Measurements from ENCODE around the gene LINC01488.

LINC01488 gene

GRCh38 chr11:69510471-69511357 lies 29.3 kb downstream of the LINC01488 start:
- DNase-seq (ENCODE audit: low spot score) = no peak

GRCh38 chr11:69511358-69512055 lies 30.0 kb downstream of the LINC01488 start:
- DNase-seq (ENCODE audit: low spot score) = no peak

- no peak for DNase-seq (ENCODE audit: low spot score)
Measured at GRCh38 chr11:69512136-69512535, 30.7 kb downstream of the LINC01488 start.

GRCh38 chr11:69512790-69513189 lies 31.3 kb downstream of the LINC01488 start:
- no peak for DNase-seq (ENCODE audit: low spot score)

GRCh38 chr11:69513196-69513595 lies 31.7 kb downstream of the LINC01488 start:
- no peak for DNase-seq (ENCODE audit: low spot score)

GRCh38 chr11:69513663-69514224 lies 32.3 kb downstream of the LINC01488 start:
- no peak for DNase-seq (ENCODE audit: low spot score)

- no peak for DNase-seq (ENCODE audit: low spot score)
Measured at GRCh38 chr11:69514771-69515170, 33.3 kb downstream of the LINC01488 start.

- DNase-seq (ENCODE audit: low spot score) = no peak
Measured at GRCh38 chr11:69515271-69516245, 34.1 kb downstream of the LINC01488 start.

- no peak for DNase-seq (ENCODE audit: low spot score)
Measured at GRCh38 chr11:69516526-69516925, 35.1 kb downstream of the LINC01488 start.

GRCh38 chr11:69518081-69518950 lies 36.9 kb downstream of the LINC01488 start:
- no peak for DNase-seq (ENCODE audit: low spot score)

- DNase-seq (ENCODE audit: low spot score) = no peak
Measured at GRCh38 chr11:69520186-69520916, 38.9 kb downstream of the LINC01488 start.

GRCh38 chr11:69521457-69521856 lies 40.0 kb downstream of the LINC01488 start:
- no peak for DNase-seq (ENCODE audit: low spot score)

- no peak for DNase-seq (ENCODE audit: low spot score)
Measured at GRCh38 chr11:69523453-69523852, 42.0 kb downstream of the LINC01488 start.

- DNase-seq (ENCODE audit: low spot score) = no peak
Measured at GRCh38 chr11:69524291-69524882, 42.9 kb downstream of the LINC01488 start.

GRCh38 chr11:69524991-69525411 lies 43.5 kb downstream of the LINC01488 start:
- DNase-seq (ENCODE audit: low spot score) = no peak

GRCh38 chr11:69525516-69526452 lies 44.3 kb downstream of the LINC01488 start:
- no peak for DNase-seq (ENCODE audit: low spot score)

GRCh38 chr11:69526453-69526810 lies 45.0 kb downstream of the LINC01488 start:
- DNase-seq (ENCODE audit: low spot score) = no peak

- no peak for DNase-seq (ENCODE audit: low spot score)
Measured at GRCh38 chr11:69529001-69529400, 47.5 kb downstream of the LINC01488 start.
